HFFc6 (cell line): ENCODE data around the gene SMAD3. TPM values are rescaled to one million over a fixed set of nuclear protein-coding genes. Genes with fewer than 3 reads are reported as not detected.

Source experiments
- DNase-seq: peaks from one replicate; pipeline ENCODE4 v3.0.0-alpha.2; 2018
- H3K27ac Mint-ChIP-seq: 2 replicates; pipeline ENCODE4 v1.8.0; 2020; ENCODE audit warnings: mild to moderate bottlenecking, mixed read lengths
- H3K27me3 Mint-ChIP-seq: 2 replicates; pipeline ENCODE4 v1.8.0; 2021; ENCODE audit warnings: mild to moderate bottlenecking, moderate library complexity, mixed read lengths; ENCODE audit not compliant: insufficient read depth
- H3K36me3 Mint-ChIP-seq: 2 replicates; pipeline ENCODE4 v1.8.0; 2021; ENCODE audit warnings: low read depth, mixed read lengths
- H3K4me1 Mint-ChIP-seq: 2 replicates; pipeline ENCODE4 v1.8.0; 2020; ENCODE audit warnings: low read depth, mixed read lengths
- H3K4me3 Mint-ChIP-seq: 2 replicates; pipeline ENCODE4 v1.8.0; 2020; ENCODE audit warnings: mild to moderate bottlenecking, moderate library complexity, mixed read lengths
- H3K9me3 Mint-ChIP-seq: 2 replicates; pipeline ENCODE4 v1.8.0; 2020; ENCODE audit warnings: mild to moderate bottlenecking, mixed read lengths
- CTCF ChIP-seq: fragments of 200-600 bp; sonication (generic); IDR thresholded peaks from 2 replicates; pipeline ENCODE4 v1.5.0; 2021; ENCODE audit warnings: antibody characterized with exemption, mild to moderate bottlenecking
- total RNA-seq, 6 experiments: library from RNA; stranded (reverse); fragmentation: NEBNext Ultra II Directional; extraction: Animal tissue kit (Norgen Biotek cat#: 25700); gene quantifications; 2 replicates in 1 of 6; 3 replicates in 5 of 6; pipeline ENCODE4 v1.2.3, GENCODE V29; 2021

The SMAD3 gene
- total RNA-seq, 6 experiments from 2014 or later: 54.3 to 132 (median 118) TPM

GRCh38 chr15:67140078-67140833 lies 74.9 kb downstream of the SMAD3 start:
- DNase-seq: no peak
- peak overlapping the region; percentile 14 for H3K27ac Mint-ChIP-seq
- no peak for TF ChIP-seq CTCF
- H3K9me3 Mint-ChIP-seq: no peaks in the 10 kb centered on the region
- H3K36me3 Mint-ChIP-seq: peaks cover 44% of the 10 kb centered on the region
- H3K4me3 Mint-ChIP-seq: no peak overlapping the region
- H3K27me3 Mint-ChIP-seq: peaks cover 12% of the 10 kb centered on the region
- peaks cover 86% of the 10 kb centered on the region for H3K4me1 Mint-ChIP-seq

- H3K27ac Mint-ChIP-seq: peak overlapping the region; percentile 84
- H3K36me3 Mint-ChIP-seq: peaks cover 33% of the 10 kb centered on the region
- DNase-seq: no peak
- peaks cover 12% of the 10 kb centered on the region for H3K27me3 Mint-ChIP-seq
- H3K9me3 Mint-ChIP-seq: no peaks in the 10 kb centered on the region
- peak overlapping the region; percentile 48 for H3K4me3 Mint-ChIP-seq
- peaks cover 88% of the 10 kb centered on the region for H3K4me1 Mint-ChIP-seq
- no peak for TF ChIP-seq CTCF
These were observed 76.8 kb downstream of the SMAD3 start for GRCh38 chr15:67142092-67142766.

- peaks cover 17% of the 10 kb centered on the region for H3K27me3 Mint-ChIP-seq
- H3K4me1 Mint-ChIP-seq: peaks cover 88% of the 10 kb centered on the region
- TF ChIP-seq CTCF: no peak
- peak overlapping the region; percentile 48 for H3K4me3 Mint-ChIP-seq
- peak overlapping the region; percentile 84 for H3K27ac Mint-ChIP-seq
- peaks cover 29% of the 10 kb centered on the region for H3K36me3 Mint-ChIP-seq
- DNase-seq: peak; percentile 67
- H3K9me3 Mint-ChIP-seq: no peaks in the 10 kb centered on the region
These were observed 77.3 kb downstream of the SMAD3 start for GRCh38 chr15:67142767-67143100.

GRCh38 chr15:67143646-67144045 lies 78.2 kb downstream of the SMAD3 start:
- Mint-ChIP-seq H3K9me3 (no peaks in the 10 kb centered on the region), H3K36me3 (peaks cover 24% of the 10 kb centered on the region), H3K27ac (peak overlapping the region; percentile 84), H3K4me1 (peaks cover 89% of the 10 kb centered on the region), H3K4me3 (peak overlapping the region; percentile 10; the same call in 1 of the 2 replicates), H3K27me3 (peaks cover 16% of the 10 kb centered on the region)
- DNase-seq: no peak
- no peak for TF ChIP-seq CTCF

GRCh38 chr15:67144609-67145311 lies 79.4 kb downstream of the SMAD3 start:
- peak overlapping the region; percentile 94 for H3K27ac Mint-ChIP-seq
- TF ChIP-seq CTCF: no peak
- DNase-seq: no peak
- H3K9me3 Mint-ChIP-seq: no peaks in the 10 kb centered on the region
- H3K4me1 Mint-ChIP-seq: peaks cover 96% of the 10 kb centered on the region
- H3K4me3 Mint-ChIP-seq: 0 out of 2 replicates have a peak overlapping the region, but pooled peaks have one; percentile 23
- H3K36me3 Mint-ChIP-seq: peaks cover 20% of the 10 kb centered on the region
- peaks cover 14% of the 10 kb centered on the region for H3K27me3 Mint-ChIP-seq
